HG03520 (cell line): Measurements from ENCODE around the gene FGFRL1.
"Not testable (repeated sequence)": the region's sequence is repeated elsewhere in the genome, so short reads cannot be mapped to it uniquely, and the experiment has no call there.

Experiments used
- ATAC-seq: cut with Tn5 transposase; IDR thresholded peaks from one replicate; pipeline ENCODE4 v1.9.1; 2021; ENCODE audit warnings: mild to moderate bottlenecking, moderate library complexity; ENCODE audit not compliant: unreplicated experiment

FGFRL1 gene

GRCh38 chr4:1036976-1037810 is 25.8 kb downstream of the FGFRL1 start:
- ATAC-seq: no peak

GRCh38 chr4:1038948-1039492 is 27.6 kb downstream of the FGFRL1 start:
- no peak for ATAC-seq

GRCh38 chr4:1039493-1040343 is 28.3 kb downstream of the FGFRL1 start:
- ATAC-seq: no peak

GRCh38 chr4:1040344-1041146 is 29.1 kb downstream of the FGFRL1 start:
- ATAC-seq: no peak

GRCh38 chr4:1041147-1041935 is 29.9 kb downstream of the FGFRL1 start:
- no peak for ATAC-seq

GRCh38 chr4:1041936-1042330 is 30.5 kb downstream of the FGFRL1 start:
- no peak for ATAC-seq

GRCh38 chr4:1042352-1043055 is 31.1 kb downstream of the FGFRL1 start:
- no peak for ATAC-seq

- ATAC-seq: no peak
Measured at GRCh38 chr4:1043162-1043561, 31.7 kb downstream of the FGFRL1 start.

- ATAC-seq: no peak
Measured at GRCh38 chr4:1043651-1044468, 32.4 kb downstream of the FGFRL1 start.

GRCh38 chr4:1044469-1045192 is 33.2 kb downstream of the FGFRL1 start:
- no peak for ATAC-seq

- no peak for ATAC-seq
Measured at GRCh38 chr4:1045193-1045594, 33.8 kb downstream of the FGFRL1 start.

- ATAC-seq: no peak
Measured at GRCh38 chr4:1045595-1046201, 34.3 kb downstream of the FGFRL1 start.

GRCh38 chr4:1046581-1047011 is 35.2 kb downstream of the FGFRL1 start:
- not testable (repeated sequence) for ATAC-seq

GRCh38 chr4:1047106-1047975 is 35.9 kb downstream of the FGFRL1 start:
- ATAC-seq: no peak

GRCh38 chr4:1047976-1048772 is 36.7 kb downstream of the FGFRL1 start:
- ATAC-seq: no peak
